HG02763 (cell line): Measurements from ENCODE around the gene SLC13A4.
"Not testable (repeated sequence)": the region's sequence is repeated elsewhere in the genome, so short reads cannot be mapped to it uniquely, and the experiment has no call there.

Experiments used
- ATAC-seq: cut with Tn5 transposase; IDR thresholded peaks from one replicate; pipeline ENCODE4 v1.9.1; 2021; ENCODE audit warnings: mild to moderate bottlenecking, moderate library complexity; ENCODE audit not compliant: unreplicated experiment

Gene SLC13A4

DNA sequence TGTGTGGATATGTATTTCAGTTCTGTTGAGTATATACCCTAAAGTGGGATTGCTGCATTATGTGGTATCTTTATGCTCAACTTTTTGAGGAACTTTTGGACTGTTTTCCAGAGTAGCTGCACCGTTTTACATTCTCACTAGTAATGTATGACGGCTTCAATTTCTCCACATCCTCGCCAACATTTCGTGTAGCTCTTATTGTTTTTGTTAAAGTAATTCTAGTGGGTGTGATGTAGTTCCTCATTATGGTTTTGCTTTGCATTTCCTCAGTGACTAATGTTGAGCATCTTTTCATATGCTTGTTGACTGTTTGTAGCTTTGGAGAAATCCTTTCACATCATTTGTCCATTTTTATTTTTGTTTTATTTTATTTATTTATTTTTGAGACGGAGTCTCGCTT lies 61.1 kb downstream of the SLC13A4 start:
- ATAC-seq = no peak

DNA sequence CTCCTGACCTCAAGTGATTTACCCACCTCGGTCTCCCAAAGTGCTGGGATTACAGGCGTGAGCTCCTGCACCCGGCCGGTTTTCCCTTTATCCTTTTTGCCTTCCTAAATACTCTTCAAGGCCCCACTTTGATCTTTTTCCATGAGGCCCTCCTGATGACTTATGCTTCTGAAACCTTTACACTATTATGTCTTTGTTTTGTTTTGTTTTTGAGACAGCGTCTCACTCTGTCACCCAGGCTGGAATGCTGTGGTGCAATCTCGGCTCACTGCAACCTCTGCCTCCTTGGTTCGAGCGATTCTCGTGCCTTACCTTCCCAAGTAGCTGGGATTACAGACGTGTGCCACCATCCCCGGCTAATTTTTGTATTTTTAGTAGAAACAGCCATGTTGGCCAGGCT lies 61.8 kb downstream of the SLC13A4 start:
- ATAC-seq = no peak

DNA sequence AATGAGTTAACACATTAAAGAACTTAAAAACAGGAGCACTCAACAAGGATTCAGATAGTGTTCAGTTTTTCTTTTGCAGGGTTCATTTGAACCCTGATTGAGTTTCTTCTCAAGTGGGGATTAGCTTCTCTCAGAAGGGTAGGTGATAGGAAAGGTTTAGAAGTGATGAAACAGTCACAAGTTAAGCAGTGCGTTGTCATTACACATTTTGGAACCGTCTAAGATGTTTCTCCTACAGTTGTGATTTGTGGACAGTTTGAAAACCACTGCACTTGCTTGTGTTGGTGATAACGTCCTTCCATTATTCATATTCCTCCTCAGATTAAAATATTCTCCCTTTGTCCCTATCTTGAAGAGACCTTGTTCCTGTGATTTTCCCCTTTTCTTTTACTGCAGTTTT lies 62.9 kb downstream of the SLC13A4 start:
- no peak for ATAC-seq

DNA sequence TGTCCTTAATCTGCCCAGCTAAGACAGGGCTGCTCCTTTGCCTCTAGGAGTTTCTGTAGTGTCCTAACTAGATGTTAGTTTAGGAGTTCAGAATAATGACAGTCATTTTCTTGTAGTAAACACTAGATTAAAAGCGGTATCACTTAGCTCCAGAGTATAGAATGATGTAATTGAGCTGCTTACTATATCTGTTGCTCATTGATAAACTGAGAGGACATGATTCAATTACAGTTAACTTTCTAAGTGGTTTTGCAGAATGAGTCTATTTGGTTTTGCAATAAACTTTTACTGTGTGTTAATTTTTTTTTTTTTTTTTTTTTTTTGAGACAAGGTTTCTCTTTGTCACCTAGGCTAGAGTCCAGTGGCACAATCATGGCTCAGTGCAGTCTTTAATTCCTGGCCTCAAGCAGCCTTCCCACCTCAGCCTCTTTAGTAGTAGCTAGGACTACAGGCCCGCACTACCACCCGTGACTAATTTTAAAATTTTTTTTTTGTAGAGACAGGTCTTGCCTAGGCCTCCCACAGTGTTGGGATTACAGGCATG lies 63.9 kb downstream of the SLC13A4 start:
- no peak for ATAC-seq

DNA sequence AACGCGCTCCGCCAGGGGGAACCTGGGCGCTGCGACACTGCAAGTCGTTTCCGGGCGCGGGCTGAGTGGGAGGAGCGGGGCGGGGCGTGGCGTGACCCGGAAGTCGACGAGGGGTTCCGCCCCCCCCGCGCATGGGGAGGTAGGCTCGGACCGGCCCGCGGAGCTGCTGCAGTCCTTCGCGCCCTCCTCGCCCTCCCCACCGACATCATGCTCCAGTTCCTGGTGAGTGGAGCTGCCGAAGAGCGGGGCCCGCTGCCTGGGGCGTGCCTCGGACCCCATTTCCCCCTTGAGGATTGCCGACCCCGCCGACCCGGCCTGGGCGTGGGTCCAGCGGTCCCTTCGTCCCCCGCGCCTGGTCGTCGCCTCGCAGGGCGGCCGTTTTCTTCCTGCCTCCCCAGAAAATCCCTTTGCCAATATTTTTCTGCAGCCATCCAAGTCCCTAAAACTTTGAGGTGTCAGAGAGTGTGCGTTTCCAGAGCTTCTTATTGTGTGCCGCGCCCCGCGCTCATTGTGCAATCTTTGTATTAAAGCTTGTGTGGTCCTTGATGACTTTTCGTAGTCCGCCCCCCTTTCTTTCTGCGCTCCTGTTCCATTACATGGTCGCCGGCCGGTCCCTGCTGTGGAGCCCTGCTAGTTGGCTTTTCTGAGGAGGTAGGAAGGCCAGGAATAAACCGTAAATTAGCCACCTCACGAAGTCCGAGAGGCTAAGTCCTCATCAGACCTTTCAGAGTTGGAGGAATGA lies 65.4 kb downstream of the SLC13A4 start, which contains the start of gene STMP1:
Gene STMP1, plus strand, starts transcription at position 142 of the 742 bp plus-strand sequence.
- ATAC-seq = peak; percentile 95

DNA sequence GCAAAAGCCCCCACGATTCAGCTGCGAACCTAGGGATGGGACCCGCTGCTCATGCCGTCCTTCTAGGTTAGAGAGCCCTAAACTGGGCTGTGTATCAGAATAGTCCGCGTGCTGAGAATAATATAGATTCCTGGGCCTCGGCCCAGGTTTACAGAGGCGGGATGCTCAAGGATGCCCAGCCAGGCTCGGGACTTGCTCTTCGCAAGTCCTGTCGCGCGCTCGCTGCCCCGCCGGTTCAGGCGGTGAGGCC lies 65.9 kb downstream of the SLC13A4 start:
- no peak for ATAC-seq

DNA sequence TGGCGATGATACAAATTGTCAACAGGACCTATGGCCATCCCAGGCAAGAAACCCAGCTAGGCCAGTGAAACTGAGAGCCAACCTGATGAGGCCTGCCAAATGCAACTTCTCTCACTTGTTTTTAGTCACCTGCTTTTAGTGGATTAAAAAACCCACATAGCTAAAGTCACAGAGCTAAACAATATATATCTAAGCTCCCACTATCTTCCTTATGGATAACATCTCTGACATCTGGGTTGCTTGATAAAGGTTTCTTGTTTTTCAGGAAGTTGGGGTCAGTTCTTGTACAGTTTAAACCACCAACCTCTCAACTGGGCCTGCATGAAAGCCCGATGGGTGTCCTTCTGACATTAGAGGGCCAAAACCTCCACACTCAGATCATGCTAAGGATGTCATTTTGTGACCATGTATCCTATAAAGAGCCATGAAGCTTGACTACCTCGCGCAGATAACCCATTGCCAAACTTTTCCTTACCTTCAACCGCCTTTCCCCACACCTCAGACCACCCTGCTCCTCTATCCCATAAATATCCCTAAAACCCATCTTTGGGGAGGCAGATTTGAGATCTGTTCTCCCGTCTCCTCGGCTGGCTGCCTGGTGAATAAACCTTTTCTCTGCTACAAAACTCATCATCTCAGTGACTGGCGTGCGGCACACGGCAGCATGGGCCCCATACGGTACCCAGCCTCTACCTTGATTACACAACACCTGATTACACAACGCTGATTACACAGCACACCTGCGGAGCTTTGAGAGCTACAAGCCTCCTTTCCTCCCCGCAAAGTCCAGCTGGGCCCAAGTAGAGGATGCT lies 66.5 kb downstream of the SLC13A4 start:
- no peak for ATAC-seq

DNA sequence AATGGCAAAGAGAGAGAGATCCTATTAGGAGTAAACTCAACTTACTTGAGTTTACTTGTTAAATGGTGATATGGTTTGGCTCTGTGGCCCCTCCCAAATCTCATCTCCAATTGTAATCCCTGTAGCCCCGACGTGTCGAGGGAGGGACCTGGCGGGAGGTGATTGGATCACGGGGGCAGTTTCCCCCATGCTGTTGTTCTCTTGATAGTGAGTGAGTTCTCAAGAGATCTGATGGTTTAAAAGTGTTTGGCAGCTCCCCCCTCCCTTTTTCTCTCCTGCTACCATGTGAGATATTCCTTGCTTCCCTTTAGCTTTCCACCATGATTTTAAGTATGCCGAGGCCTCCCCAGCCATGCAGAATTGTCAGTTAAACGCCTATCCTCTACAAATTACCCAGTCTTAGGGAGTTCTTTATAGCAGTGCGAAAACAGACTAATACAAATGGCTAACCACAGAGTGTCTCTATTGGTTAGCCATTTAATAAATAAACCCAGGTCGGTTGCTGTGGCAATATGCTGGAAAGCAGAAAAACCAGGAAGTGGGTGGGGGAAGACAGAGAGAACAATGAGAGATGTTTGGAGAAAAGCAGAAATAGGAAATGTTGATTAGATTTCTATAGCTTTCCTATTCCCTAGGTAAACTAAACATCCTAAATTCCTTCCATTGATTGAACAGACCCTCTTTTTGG lies 68.7 kb downstream of the SLC13A4 start:
- no peak for ATAC-seq

DNA sequence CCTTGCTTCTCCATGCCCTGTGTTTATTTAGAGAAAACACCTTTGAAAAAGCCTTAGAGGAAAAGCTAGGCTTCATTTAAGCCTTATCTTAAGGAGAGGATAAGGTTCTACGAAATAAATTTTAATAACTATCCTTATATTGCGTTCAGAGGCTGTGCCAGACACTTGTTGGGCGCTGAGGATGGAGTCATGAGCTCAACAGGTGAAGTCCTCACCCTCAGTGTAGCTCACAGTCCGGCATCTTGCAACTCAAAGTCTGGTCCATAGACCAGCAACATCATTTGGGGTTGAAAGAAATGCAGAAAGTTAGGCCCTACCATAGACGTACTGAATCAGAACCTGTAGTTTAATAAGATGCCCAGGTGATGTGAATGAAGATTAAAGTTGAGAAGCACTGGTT lies 69.4 kb downstream of the SLC13A4 start:
- no peak for ATAC-seq

DNA sequence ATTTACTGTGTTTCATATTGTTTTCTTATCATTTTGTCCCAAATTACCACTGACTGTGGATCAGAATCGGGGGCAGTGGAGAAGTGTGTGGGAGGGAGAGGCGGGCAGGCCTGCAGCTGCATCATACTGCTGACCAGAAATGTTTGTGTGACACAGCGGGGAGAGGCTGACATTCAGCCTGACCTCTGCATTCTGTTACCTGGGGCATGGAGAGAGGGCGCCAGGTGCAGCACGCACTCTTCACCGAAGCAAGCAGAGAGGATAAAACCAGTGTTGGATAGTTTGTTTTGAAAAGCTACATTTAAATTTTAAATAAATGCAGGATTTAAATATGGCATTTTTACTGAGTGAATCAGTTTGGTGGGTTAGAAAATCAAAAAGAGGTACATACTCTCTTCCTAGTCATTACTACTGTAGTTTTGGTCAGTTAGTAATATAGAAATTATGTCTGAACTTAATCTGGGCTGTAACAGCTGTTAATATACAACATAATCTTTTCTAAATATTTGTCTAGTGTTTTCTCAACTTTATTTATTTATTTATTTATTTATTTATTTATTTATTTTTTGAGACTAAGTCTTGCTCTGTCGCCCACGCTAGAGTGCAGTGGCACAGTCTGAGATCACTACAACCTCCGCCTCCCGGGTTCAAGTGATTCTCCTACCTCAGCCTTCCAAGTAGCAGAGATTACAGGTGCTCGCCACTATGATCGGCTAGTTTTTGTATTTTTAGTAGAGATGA lies 74.5 kb downstream of the SLC13A4 start:
- ATAC-seq = no peak

DNA sequence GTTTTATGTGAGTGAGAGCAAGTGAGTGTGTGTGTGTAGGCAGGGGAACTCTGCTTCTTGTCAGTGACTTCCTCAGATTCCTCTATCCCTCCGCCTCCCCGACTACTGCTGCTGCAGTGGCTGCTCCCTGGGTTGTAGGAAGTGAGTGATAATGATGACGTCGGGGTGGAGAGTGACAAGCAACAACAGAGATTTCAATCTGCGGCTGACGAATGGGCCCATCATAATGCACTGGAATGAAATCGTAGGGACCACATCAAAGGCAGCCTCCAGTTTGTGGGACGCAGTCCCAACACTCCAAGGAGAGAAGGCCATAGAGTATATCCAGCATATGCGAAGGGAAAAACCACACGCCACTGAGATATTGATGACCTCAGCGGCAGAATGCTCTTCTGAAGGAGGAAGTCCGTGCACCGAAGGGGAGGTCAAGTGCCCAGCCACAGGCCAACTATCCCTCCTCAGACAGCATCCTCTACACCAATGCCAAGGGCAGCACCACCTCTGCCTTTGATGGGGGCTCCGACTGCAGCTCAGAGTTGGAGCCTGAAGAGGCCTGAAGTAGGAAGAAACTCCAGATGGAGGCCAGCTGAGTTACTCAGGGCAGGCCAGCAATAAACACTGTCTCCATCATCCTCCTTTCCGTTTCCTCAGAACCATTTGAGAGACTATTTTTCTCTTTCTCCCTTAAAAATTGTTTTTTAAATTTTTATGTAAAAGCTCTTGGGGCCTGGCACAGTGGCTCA lies 77.0 kb downstream of the SLC13A4 start:
- ATAC-seq = no peak

DNA sequence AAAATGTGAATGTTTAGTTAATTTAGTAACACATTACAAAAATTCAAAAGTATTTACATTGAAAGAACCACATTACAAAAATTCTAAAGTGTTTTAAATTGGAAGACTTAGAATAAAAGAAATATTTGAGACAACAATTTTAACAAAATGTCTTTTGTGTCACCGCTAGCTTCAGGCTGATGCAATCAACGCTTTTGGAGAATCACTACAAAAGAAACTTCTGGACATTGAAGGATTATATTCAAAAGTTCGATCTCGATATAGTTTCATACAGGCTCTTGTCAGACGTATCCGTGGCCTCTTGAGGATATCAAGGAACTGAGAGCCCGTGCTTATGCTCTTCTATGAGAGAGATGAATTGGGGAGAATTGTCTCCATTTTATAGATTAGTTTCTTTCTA lies 79.8 kb downstream of the SLC13A4 start:
- ATAC-seq = no peak

DNA sequence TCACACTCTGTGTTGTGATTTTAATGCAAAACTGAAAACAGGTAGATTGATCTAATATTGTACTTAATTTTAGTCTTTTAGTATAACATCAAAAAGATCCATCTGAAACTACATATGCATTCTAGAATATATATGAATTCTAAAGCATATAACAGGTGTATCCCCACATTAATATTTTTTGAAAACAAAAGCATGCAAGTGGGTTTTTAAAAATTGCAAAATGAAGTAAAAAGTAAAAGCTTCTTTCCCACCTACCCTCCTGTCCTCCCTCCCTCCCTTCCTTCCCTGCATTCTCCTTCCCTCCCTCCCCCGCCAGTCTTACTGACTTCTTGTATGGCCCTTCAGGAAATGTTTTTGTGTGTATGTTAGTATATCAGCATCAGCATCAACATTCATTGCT lies 80.2 kb downstream of the SLC13A4 start:
- no peak for ATAC-seq

DNA sequence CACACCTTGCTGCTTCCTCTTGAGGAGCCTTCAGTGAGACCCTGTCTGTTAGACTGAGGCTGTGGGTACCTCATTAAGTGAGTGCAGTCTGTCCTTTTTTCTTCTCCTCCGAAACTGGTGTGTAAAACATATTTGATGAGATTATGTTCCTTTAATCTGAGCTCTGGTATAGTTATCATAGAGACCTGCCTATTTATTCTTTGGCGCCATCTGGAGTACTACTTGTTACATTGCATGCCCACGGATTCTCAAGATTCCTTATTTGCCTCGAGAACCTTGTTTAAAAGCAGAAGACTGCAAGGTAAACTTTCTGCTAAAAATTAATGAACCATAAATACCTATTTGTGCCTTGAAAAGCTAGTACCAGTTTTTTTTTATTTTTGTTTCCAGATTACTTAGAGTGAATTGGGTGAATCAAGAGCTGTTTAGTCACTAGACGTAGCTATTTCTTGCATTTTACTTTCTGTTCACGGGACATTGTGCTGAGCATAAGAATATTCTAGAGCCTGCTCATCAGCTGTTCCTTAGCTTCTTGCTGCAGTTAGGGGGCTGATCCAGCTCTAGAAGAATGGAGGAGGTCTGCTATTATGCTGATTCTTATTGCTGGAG lies 82.6 kb downstream of the SLC13A4 start:
- no peak for ATAC-seq

DNA sequence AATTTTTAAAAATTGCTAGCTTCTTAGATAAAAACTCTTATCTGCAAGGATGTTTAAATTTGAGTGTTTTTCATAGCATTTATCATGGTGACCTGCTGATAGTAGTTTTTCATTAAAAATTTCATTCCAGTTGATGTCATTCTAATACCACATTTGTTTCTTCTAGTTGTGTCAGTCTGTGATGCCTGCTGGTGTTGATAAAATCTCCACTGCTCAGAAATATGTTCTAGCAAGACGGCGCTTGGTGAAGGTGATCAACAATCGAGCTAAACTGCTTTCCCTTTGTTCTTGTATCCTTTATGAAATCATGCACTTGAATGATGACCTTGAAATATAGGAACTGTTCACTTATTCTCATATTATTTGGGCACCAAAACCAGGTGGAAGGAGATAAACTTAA lies 83.3 kb downstream of the SLC13A4 start:
- no peak for ATAC-seq

DNA sequence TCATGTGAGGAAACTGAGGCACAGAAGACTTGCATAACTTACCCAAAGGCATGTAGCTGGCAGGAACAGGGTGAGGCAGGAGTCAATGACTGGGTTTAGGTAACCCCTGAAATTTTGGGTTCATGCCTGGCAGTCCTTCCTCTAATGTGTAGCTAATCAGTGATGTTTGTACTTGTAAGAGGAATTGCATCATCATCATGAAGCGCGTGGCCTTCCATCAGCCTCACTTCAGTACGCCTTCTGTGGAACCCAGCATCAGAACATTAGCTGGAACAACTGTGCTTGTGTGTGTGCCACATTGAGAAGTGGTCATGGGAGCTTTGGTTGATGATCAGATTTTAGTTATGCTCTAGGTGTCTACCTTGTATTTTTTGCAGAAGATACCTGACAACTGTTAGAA lies 83.8 kb downstream of the SLC13A4 start:
- no peak for ATAC-seq

DNA sequence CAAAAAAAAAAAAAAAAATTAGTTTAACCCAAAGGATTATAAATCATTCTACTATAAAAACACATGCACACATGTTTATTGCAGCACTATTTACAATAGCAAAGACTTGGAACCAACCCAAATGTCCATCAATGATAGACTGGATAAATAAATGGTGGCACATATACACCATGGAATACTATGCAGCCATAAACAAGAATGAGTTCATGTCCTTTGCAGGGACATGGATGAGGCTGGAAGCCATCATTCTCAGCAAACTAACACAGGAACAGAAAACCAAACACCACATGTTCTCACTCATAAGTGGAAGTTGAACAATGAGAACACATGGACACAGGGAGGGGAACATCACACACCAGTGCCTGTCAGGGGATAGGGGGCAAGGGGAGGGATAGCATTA lies 88.3 kb downstream of the SLC13A4 start:
- not testable (repeated sequence) for ATAC-seq

DNA sequence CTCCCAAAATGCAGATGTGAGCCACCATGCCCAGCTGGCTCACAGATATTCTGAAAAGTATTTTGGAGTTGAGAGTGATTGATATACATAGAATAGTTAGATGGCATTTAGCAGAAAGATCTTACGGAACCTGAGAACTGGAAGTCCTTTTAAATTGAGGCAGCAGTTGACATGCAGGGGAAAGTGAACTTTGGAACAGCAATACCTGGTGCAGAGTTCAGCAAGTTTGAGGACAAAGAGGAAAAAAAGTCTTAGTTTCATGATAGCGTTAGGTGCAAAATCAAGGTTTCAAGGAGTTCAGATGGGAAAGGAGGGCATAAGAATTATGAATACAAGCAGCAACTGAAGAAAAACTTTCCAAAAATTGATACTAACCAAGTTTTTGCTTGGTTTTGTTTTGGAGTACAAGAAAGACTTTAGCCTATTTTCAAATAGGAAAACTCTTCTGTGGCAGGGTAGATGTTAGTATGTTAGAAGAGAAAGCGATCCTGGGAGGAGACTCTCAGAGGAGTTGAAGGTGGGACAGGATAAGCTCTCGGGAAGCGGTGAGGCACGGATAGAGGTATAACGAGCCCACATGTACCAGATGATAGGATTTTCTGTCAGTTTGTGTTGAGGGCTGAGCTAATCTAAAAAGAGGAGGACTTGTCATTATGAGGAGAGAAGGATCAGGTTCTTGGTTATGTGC lies 93.7 kb downstream of the SLC13A4 start:
- no peak for ATAC-seq
